Neuronal stem cell (in vitro differentiated cells): Measurements from ENCODE around the gene TFF3.

Experiments
- DNase-seq: peaks from one replicate; pipeline ENCODE4 v3.0.0-alpha.2; 2013; ENCODE audit warnings: low spot score
- H2AFZ ChIP-seq: one replicate; pipeline ENCODE4 v1.6.1; 2013; ENCODE audit warnings: mild to moderate bottlenecking, low read length, inconsistent platforms
- H2AK5ac ChIP-seq: 2 replicates; pipeline ENCODE4 v1.6.1; 2013; ENCODE audit warnings: low read depth, mild to moderate bottlenecking, inconsistent platforms, low read length, moderate library complexity, mixed read lengths
- H2BK120ac ChIP-seq: 2 replicates; pipeline ENCODE4 v1.6.1; 2013; ENCODE audit warnings: low read depth, mild to moderate bottlenecking, inconsistent platforms, low read length, moderate library complexity, mixed read lengths
- H2BK12ac ChIP-seq: one replicate; pipeline ENCODE4 v1.6.1; 2013; ENCODE audit warnings: low read length, inconsistent platforms
- H2BK15ac ChIP-seq: 2 replicates; pipeline ENCODE4 v1.6.1; 2013; ENCODE audit warnings: mild to moderate bottlenecking, low read length, inconsistent platforms, mixed read lengths
- H2BK5ac ChIP-seq: one replicate; pipeline ENCODE4 v1.6.1; 2013; ENCODE audit warnings: inconsistent platforms, mild to moderate bottlenecking, low read length, moderate library complexity
- H3K14ac ChIP-seq: one replicate; pipeline ENCODE4 v1.6.1; 2013; ENCODE audit warnings: low read length, inconsistent platforms
- H3K18ac ChIP-seq: 2 replicates; pipeline ENCODE4 v1.6.1; 2013; ENCODE audit warnings: low read length, inconsistent platforms
- H3K23ac ChIP-seq: 2 replicates; pipeline ENCODE4 v1.6.1; 2013; ENCODE audit warnings: low read depth, mild to moderate bottlenecking, mixed read lengths, low read length, inconsistent platforms; ENCODE audit not compliant: poor library complexity
- H3K27ac ChIP-seq: replicated peaks from 3 replicates; pipeline ENCODE4 v1.5.1; 2013; ENCODE audit warnings: low read length, inconsistent platforms
- H3K27me3 ChIP-seq, 3 experiments: 2 replicates each; pipeline ENCODE4 v1.6.1; 2013; ENCODE audit warnings: low read length in 3 of 3, mild to moderate bottlenecking in 2 of 3, inconsistent platforms in 1 of 3, low read depth in 1 of 3, mixed read lengths in 1 of 3, moderate library complexity in 1 of 3; ENCODE audit not compliant: control insufficient read depth in 3 of 3, insufficient read depth in 3 of 3
- H3K36me3 ChIP-seq, 2 donors: replicated peaks in 1 of 2; 2 replicates each; pipeline ENCODE4 v1.6.1; 2013; ENCODE audit warnings: low read length in 2 of 2; ENCODE audit not compliant: control insufficient read depth in 2 of 2, insufficient read depth in 2 of 2
- H3K4ac ChIP-seq: 2 replicates; pipeline ENCODE4 v1.6.1; 2013; ENCODE audit warnings: inconsistent platforms, mild to moderate bottlenecking, low read length, moderate library complexity
- H3K4me1 ChIP-seq, 2 donors: 1 replicate in 1 of 2; 2 replicates in 1 of 2; pipeline ENCODE4 v1.6.1; 2013; ENCODE audit warnings: low read length in 2 of 2, low read depth in 1 of 2; ENCODE audit not compliant: control insufficient read depth in 2 of 2, insufficient read depth in 1 of 2
- H3K4me2 ChIP-seq: one replicate; pipeline ENCODE4 v1.6.1; 2013; ENCODE audit warnings: mild to moderate bottlenecking, low read length, inconsistent platforms; ENCODE audit not compliant: insufficient read depth, poor library complexity, severe bottlenecking
- H3K4me3 ChIP-seq, 2 donors: 2 replicates each; pipeline ENCODE4 v1.5.1; 2013; ENCODE audit warnings: low read length in 2 of 2, mild to moderate bottlenecking in 2 of 2, inconsistent platforms in 1 of 2, moderate library complexity in 1 of 2
- H3K79me1 ChIP-seq: one replicate; pipeline ENCODE4 v1.6.1; 2013; ENCODE audit warnings: low read depth, mild to moderate bottlenecking, inconsistent platforms, low read length, moderate library complexity
- H3K9ac ChIP-seq: one replicate; pipeline ENCODE4 v1.6.1; 2013; ENCODE audit warnings: mild to moderate bottlenecking, low read depth, low read length, inconsistent platforms; ENCODE audit not compliant: poor library complexity
- H3K9me3 ChIP-seq, 2 donors: replicated peaks in 1 of 2; 2 replicates each; pipeline versions ENCODE3 to v1.6.1; 2013; ENCODE audit warnings: low read length in 2 of 2, mild to moderate bottlenecking in 2 of 2, inconsistent platforms in 1 of 2, low read depth in 1 of 2, mixed read lengths in 1 of 2, moderate library complexity in 1 of 2; ENCODE audit not compliant: control insufficient read depth in 2 of 2, insufficient read depth in 1 of 2
- H4K8ac ChIP-seq: one replicate; pipeline ENCODE4 v1.6.1; 2013; ENCODE audit warnings: low read depth, mild to moderate bottlenecking, inconsistent platforms, low read length, moderate library complexity
- H4K91ac ChIP-seq: one replicate; pipeline ENCODE4 v1.6.1; 2013; ENCODE audit warnings: low read length, low read depth, mild to moderate bottlenecking, inconsistent platforms; ENCODE audit not compliant: poor library complexity
- whole genome bisulfite sequencing, 2 donors: extraction: QIAGEN DNeasy Blood & Tissue Kit; methylation state at CpG; one replicate each; pipeline ENCODE4 v1.1.7; 2013; ENCODE audit warnings: missing lambda C conversion rate in 2 of 2, mixed read lengths in 1 of 2; ENCODE audit not compliant: insufficient read length in 2 of 2, insufficient replicate concordance in 1 of 2; ENCODE audit errors: extremely low coverage in 2 of 2; 5-methylcytosine and 5-hydroxymethylcytosine counted together

TFF3 gene

DNA sequence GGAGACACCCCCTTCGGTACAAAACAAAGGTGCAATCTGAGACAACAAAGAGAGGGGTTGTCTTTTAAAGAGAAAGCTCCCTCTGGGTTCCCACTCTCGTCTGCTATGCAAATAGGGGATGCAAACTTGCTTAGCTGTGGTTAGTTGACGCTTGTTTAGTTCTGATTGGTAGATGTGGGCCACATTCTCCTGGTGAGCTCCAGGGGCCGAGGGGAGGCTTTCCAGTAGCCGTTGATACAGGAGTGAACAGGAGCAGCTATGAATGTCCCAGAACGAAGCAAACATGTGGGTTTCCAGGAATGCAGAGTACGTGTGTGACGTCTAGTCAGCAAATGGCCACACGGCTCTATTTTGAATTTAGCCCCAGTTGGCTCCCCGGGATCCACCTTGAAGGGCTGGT is 20.8 kb upstream of the TFF3 start:
- Histone ChIP-seq H4K8ac (no peak overlapping the region), H3K4me1 (peaks cover 0 to 5% of the 10 kb centered on the region in 2 donors), H4K91ac (no peak overlapping the region), H3K27ac (no peak overlapping the region), H2BK15ac (no peak overlapping the region), H3K27me3 (no peaks in the 10 kb centered on the region), H3K4ac (no peak overlapping the region), H3K36me3 (no peaks in the 10 kb centered on the region), H2BK120ac (no peak overlapping the region), H3K79me1 (no peaks in the 10 kb centered on the region), H3K4me2 (no peak overlapping the region), H3K9me3 (peaks cover 0 to 5% of the 10 kb centered on the region in 2 donors), H3K23ac (no peak overlapping the region), H3K14ac (no peak overlapping the region), H2BK12ac (no peak overlapping the region), H3K4me3 (no peak overlapping the region), H2AK5ac (no peak overlapping the region), H3K9ac (no peak overlapping the region), H3K18ac (no peak overlapping the region), H2AFZ (peak overlapping the region; percentile 24), H2BK5ac (no peak overlapping the region)
- no CpG with 5 or more reads among the region's 10 CpGs for WGBS, 2 donors
- no peak for DNase-seq

GRCh38 chr21:42332557-42333317 is 17.5 kb upstream of the TFF3 start:
- Histone ChIP-seq H4K8ac (no peak overlapping the region), H2AK5ac (no peak overlapping the region), H3K27ac (no peak overlapping the region), H2BK12ac (no peak overlapping the region), H3K36me3 (no peaks in the 10 kb centered on the region), H2AFZ (no peak overlapping the region), H2BK120ac (no peak overlapping the region), H3K4me1 (peaks cover 0 to 2% of the 10 kb centered on the region in 2 donors), H3K79me1 (no peaks in the 10 kb centered on the region), H3K9ac (no peak overlapping the region), H3K9me3 (peaks cover 0 to 5% of the 10 kb centered on the region in 2 donors), H3K4me3 (no peak overlapping the region), H3K27me3 (no peaks in the 10 kb centered on the region), H4K91ac (no peak overlapping the region), H2BK15ac (no peak overlapping the region), H3K18ac (no peak overlapping the region), H3K23ac (no peak overlapping the region), H3K4ac (no peak overlapping the region), H2BK5ac (no peak overlapping the region), H3K14ac (no peak overlapping the region), H3K4me2 (no peak overlapping the region)
- no CpG with 5 or more reads among the region's 5 CpGs for WGBS, 2 donors
- DNase-seq: no peak

GRCh38 chr21:42331660-42332059 is 16.5 kb upstream of the TFF3 start:
- H3K4ac ChIP-seq: no peak overlapping the region
- H2AK5ac ChIP-seq: no peak overlapping the region
- no peak for DNase-seq
- H3K79me1 ChIP-seq: no peaks in the 10 kb centered on the region
- no peak overlapping the region for H2BK15ac ChIP-seq
- H3K4me3 ChIP-seq: no peak overlapping the region
- H2BK5ac ChIP-seq: no peak overlapping the region
- no peak overlapping the region for H3K14ac ChIP-seq
- no peak overlapping the region for H3K18ac ChIP-seq
- no peaks in the 10 kb centered on the region for H3K36me3 ChIP-seq
- no peak overlapping the region for H3K9ac ChIP-seq
- H4K8ac ChIP-seq: no peak overlapping the region
- H3K9me3 ChIP-seq: peaks cover 0 to 5% of the 10 kb centered on the region in 2 donors
- H3K27me3 ChIP-seq: no peaks in the 10 kb centered on the region
- no peak overlapping the region for H3K27ac ChIP-seq
- H4K91ac ChIP-seq: no peak overlapping the region
- H3K4me1 ChIP-seq: peaks cover 0 to 2% of the 10 kb centered on the region in 2 donors
- H3K23ac ChIP-seq: no peak overlapping the region
- no peak overlapping the region for H2AFZ ChIP-seq
- H2BK12ac ChIP-seq: no peak overlapping the region
- H2BK120ac ChIP-seq: no peak overlapping the region
- no peak overlapping the region for H3K4me2 ChIP-seq

- Histone ChIP-seq H3K4ac (no peak overlapping the region), H3K36me3 (no peaks in the 10 kb centered on the region), H2BK120ac (no peak overlapping the region), H3K14ac (no peak overlapping the region), H3K4me1 (no peaks in the 10 kb centered on the region), H2AFZ (no peak overlapping the region), H3K27ac (no peak overlapping the region), H3K4me2 (no peak overlapping the region), H3K23ac (no peak overlapping the region), H3K9ac (no peak overlapping the region), H2BK15ac (no peak overlapping the region), H3K9me3 (peaks cover 0 to 5% of the 10 kb centered on the region in 2 donors), H2AK5ac (no peak overlapping the region), H3K79me1 (no peaks in the 10 kb centered on the region), H3K27me3 (no peaks in the 10 kb centered on the region), H3K4me3 (peak overlapping the region in 1 of 2 donors; percentile 2), H2BK5ac (no peak overlapping the region), H3K18ac (no peak overlapping the region), H2BK12ac (no peak overlapping the region), H4K91ac (no peak overlapping the region), H4K8ac (no peak overlapping the region)
- no CpG with 5 or more reads among the region's 4 CpGs for WGBS, 2 donors
- no peak for DNase-seq
Measured at GRCh38 chr21:42330380-42331371, 15.5 kb upstream of the TFF3 start.
